ENCODE data around the gene ORAI1.

The ORAI1 gene

DNA sequence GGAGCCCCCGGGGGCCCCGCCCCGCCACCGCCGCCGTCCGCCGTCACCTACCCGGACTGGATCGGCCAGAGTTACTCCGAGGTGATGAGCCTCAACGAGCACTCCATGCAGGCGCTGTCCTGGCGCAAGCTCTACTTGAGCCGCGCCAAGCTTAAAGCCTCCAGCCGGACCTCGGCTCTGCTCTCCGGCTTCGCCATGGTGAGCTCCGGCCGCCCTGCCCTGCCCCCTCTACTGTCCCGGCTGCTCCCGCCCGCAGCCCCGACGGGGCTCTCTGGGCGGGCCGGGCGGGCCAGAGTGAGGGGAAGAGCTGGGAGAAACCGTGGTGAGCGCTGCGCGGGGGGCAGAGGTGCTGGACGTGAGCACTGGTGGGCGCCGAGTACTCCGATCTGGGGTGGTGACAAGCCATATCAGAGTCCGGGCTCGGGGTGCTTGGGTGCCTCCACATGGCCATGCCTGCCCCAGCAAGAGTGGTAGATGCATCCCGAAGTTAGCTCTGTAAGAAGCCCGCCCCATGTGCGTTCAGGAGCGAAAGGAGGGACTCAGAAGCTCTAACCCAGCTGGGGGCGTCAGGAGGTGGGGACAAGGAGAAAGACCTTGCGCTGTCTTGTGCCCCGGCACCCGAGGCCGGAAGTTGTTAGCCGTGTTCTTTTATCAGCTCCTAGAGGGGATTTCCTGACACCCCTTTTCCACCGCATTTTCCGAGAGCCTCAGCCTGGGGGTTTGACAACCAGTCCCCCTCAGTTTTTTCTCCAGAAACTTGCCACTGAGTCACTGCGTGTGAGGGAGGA is 717 bp downstream of the ORAI1 start:
- H3K27me3 ChIP-seq (ENCODE audit: control insufficient read depth in 1 of 2, insufficient read depth in 1 of 2, low read length in 2 of 2), result no peaks in the 10 kb centered on the region
- peak overlapping the region; percentile 80 for H3K4me2 ChIP-seq (ENCODE audit: low read length, poor library complexity, severe bottlenecking)
- DNase-seq, result peak; percentile 87
- peak overlapping the region in 1 of 2 experiments; percentile 93 for H3K23ac ChIP-seq (ENCODE audit: low read length in 2 of 2)
- no peak overlapping the region for H4K8ac ChIP-seq (ENCODE audit: low read length)
- peak overlapping the region in 1 of 2 experiments; percentile 26 for H3K14ac ChIP-seq (ENCODE audit: low read length in 2 of 2)
- H3K36me3 ChIP-seq (ENCODE audit: control insufficient read depth in 1 of 2, insufficient read depth in 2 of 2, low read depth in 1 of 2, low read length in 2 of 2), result no peaks in the 10 kb centered on the region
- H3K79me1 ChIP-seq (replicated peaks; ENCODE audit: low read length, poor library complexity, severe bottlenecking), result peaks cover 24% of the 10 kb centered on the region
- WGBS, result 0% methylated on average over 47 of the region's 53 CpGs
- H3K18ac ChIP-seq (ENCODE audit: low read depth in 1 of 2, low read length in 2 of 2), result peak overlapping the region; percentile 67 to 89
- peak overlapping the region; percentile 84 for H2BK5ac ChIP-seq (ENCODE audit: low read depth, low read length, poor library complexity, severe bottlenecking)
- peak overlapping the region; percentile 61 for H2BK120ac ChIP-seq (ENCODE audit: low read depth, low read length)
- H2BK12ac ChIP-seq (ENCODE audit: low read length in 2 of 2), result peak overlapping the region in 1 of 2 experiments; percentile 70
- peak overlapping the region; percentile 64 to 72 for H3K4ac ChIP-seq (ENCODE audit: low read depth in 1 of 2, low read length in 2 of 2)
- peak overlapping the region; percentile 70 to 86 for H3K4me3 ChIP-seq (ENCODE audit: insufficient read depth in 1 of 2, low read depth in 1 of 2, low read length in 2 of 2)
- peak overlapping the region; percentile 68 for H4K91ac ChIP-seq (ENCODE audit: low read length)
- H3K9me3 ChIP-seq (ENCODE audit: control insufficient read depth, low read length), result no peaks in the 10 kb centered on the region
- H3K4me1 ChIP-seq (ENCODE audit: control insufficient read depth, insufficient read depth, low read depth, low read length), result peaks cover 23% of the 10 kb centered on the region
- H2AK5ac ChIP-seq (ENCODE audit: low read length, severe bottlenecking), result no peak overlapping the region
- H3K9ac ChIP-seq (ENCODE audit: low read length), result peak overlapping the region; percentile 84
- H2BK15ac ChIP-seq (ENCODE audit: low read depth, poor library complexity, severe bottlenecking), result peak overlapping the region; percentile 96
- H2AFZ ChIP-seq (ENCODE audit: low read depth, low read length), result peak overlapping the region; percentile 86
- peak overlapping the region; percentile 82 for H3K27ac ChIP-seq (ENCODE audit: low read length, poor library complexity, severe bottlenecking)

DNA sequence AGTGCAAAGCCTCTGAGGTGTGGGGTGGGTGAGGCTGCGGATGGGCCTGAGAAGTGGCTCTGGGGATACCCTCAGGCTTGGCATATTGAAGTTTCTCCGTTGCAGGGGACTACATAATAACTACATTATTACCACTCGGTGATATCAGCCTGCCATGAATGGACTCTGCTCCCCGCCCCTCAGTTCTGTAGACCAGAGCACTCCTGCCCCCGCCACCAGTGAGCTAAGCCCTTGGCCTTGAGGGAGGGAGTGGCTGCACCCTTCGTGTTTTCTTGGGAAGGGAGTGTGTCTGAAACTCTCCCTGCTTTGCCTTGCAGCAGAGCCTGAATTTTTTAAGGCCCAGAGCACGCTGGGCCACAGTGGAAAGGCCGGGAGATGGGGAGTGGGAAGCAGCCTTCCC is 1.7 kb downstream of the ORAI1 start:
- H3K27me3 ChIP-seq (ENCODE audit: control insufficient read depth in 1 of 2, insufficient read depth in 1 of 2, low read length in 2 of 2), result no peaks in the 10 kb centered on the region
- H3K4me2 ChIP-seq (ENCODE audit: low read length, poor library complexity, severe bottlenecking), result peak overlapping the region; percentile 48
- 27% methylated on average over 7 of the region's 8 CpGs for WGBS

DNA sequence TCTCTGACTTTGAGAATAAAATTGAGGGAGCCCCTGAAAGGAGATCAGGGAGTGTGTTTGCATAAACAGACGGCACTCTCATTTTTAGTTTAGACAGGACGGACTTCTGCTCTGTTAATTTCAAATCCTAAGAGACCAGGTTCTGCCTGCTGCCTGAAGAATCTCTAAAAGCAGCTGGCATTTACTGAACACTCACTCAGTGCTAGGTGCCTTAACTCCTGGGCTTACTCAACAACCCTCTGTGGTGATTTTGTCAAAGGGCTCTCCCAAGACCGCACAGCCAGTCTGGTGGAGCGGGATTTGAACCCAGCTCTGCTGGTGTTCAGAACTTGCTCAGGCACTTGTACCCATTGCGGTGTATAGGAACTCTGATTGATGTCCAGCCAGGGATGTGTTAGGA is 2.2 kb downstream of the ORAI1 start:
- H3K4ac ChIP-seq (ENCODE audit: low read depth in 1 of 2, low read length in 2 of 2), result peak overlapping the region in 1 of 2 experiments; percentile 34
- no peak overlapping the region for H3K4me2 ChIP-seq (ENCODE audit: low read length, poor library complexity, severe bottlenecking)
- no peak overlapping the region for H2BK5ac ChIP-seq (ENCODE audit: low read depth, low read length, poor library complexity, severe bottlenecking)
- 82% methylated on average over 5 of the region's 5 CpGs for WGBS
- no peak overlapping the region for H3K27ac ChIP-seq (ENCODE audit: low read length, poor library complexity, severe bottlenecking)
- no peak overlapping the region for H4K91ac ChIP-seq (ENCODE audit: low read length)
- peak; percentile 21 for DNase-seq
- H2AK5ac ChIP-seq (ENCODE audit: low read length, severe bottlenecking), result no peak overlapping the region
- H3K23ac ChIP-seq (ENCODE audit: low read length in 2 of 2), result no peak overlapping the region
- H4K8ac ChIP-seq (ENCODE audit: low read length), result no peak overlapping the region
- no peaks in the 10 kb centered on the region for H3K9me3 ChIP-seq (ENCODE audit: control insufficient read depth, low read length)
- peaks cover 29% of the 10 kb centered on the region for H3K79me1 ChIP-seq (replicated peaks; ENCODE audit: low read length, poor library complexity, severe bottlenecking)
- peak overlapping the region; percentile 84 for H3K9ac ChIP-seq (ENCODE audit: low read length)
- H3K18ac ChIP-seq (ENCODE audit: low read depth in 1 of 2, low read length in 2 of 2), result peak overlapping the region in 1 of 2 experiments; percentile 14
- H3K36me3 ChIP-seq (ENCODE audit: control insufficient read depth in 1 of 2, insufficient read depth in 2 of 2, low read depth in 1 of 2, low read length in 2 of 2), result no peaks in the 10 kb centered on the region
- H3K14ac ChIP-seq (ENCODE audit: low read length in 2 of 2), result no peak overlapping the region
- H2BK15ac ChIP-seq (ENCODE audit: low read depth, poor library complexity, severe bottlenecking), result peak overlapping the region; percentile 96
- no peak overlapping the region for H2BK120ac ChIP-seq (ENCODE audit: low read depth, low read length)
- peak overlapping the region in 1 of 2 experiments; percentile 86 for H3K4me3 ChIP-seq (ENCODE audit: insufficient read depth in 1 of 2, low read depth in 1 of 2, low read length in 2 of 2)
- H3K4me1 ChIP-seq (ENCODE audit: control insufficient read depth, insufficient read depth, low read depth, low read length), result peaks cover 29% of the 10 kb centered on the region
- no peak overlapping the region for H2AFZ ChIP-seq (ENCODE audit: low read depth, low read length)
- H2BK12ac ChIP-seq (ENCODE audit: low read length in 2 of 2), result peak overlapping the region in 1 of 2 experiments; percentile 59
- H3K27me3 ChIP-seq (ENCODE audit: control insufficient read depth in 1 of 2, insufficient read depth in 1 of 2, low read length in 2 of 2), result no peaks in the 10 kb centered on the region

More for the DNA sequence above, 1.7 kb downstream of the ORAI1 start:
- Histone ChIP-seq H2AK5ac (ENCODE audit: low read length, severe bottlenecking) (peak overlapping the region; percentile 57), H3K36me3 (ENCODE audit: control insufficient read depth in 1 of 2, insufficient read depth in 2 of 2, low read depth in 1 of 2, low read length in 2 of 2) (no peaks in the 10 kb centered on the region), H2BK5ac (ENCODE audit: low read depth, low read length, poor library complexity, severe bottlenecking) (peak overlapping the region; percentile 58), H3K18ac (ENCODE audit: low read depth in 1 of 2, low read length in 2 of 2) (peak overlapping the region; percentile 71 to 83), H3K9ac (ENCODE audit: low read length) (peak overlapping the region; percentile 84), H3K4me1 (ENCODE audit: control insufficient read depth, insufficient read depth, low read depth, low read length) (peaks cover 27% of the 10 kb centered on the region), H2BK15ac (ENCODE audit: low read depth, poor library complexity, severe bottlenecking) (peak overlapping the region; percentile 96), H3K14ac (ENCODE audit: low read length in 2 of 2) (peak overlapping the region in 1 of 2 experiments; percentile 1), H2BK120ac (ENCODE audit: low read depth, low read length) (peak overlapping the region; percentile 89), H2BK12ac (ENCODE audit: low read length in 2 of 2) (peak overlapping the region; percentile 59 to 65), H2AFZ (ENCODE audit: low read depth, low read length) (no peak overlapping the region), H3K27ac (ENCODE audit: low read length, poor library complexity, severe bottlenecking) (no peak overlapping the region), H4K91ac (ENCODE audit: low read length) (peak overlapping the region; percentile 86), H3K4ac (ENCODE audit: low read depth in 1 of 2, low read length in 2 of 2) (peak overlapping the region in 1 of 2 experiments; percentile 35), H3K23ac (ENCODE audit: low read length in 2 of 2) (no peak overlapping the region), H3K79me1 (replicated peaks; ENCODE audit: low read length, poor library complexity, severe bottlenecking) (peaks cover 26% of the 10 kb centered on the region), H4K8ac (ENCODE audit: low read length) (peak overlapping the region; percentile 75), H3K4me3 (ENCODE audit: insufficient read depth in 1 of 2, low read depth in 1 of 2, low read length in 2 of 2) (peak overlapping the region in 1 of 2 experiments; percentile 86), H3K9me3 (ENCODE audit: control insufficient read depth, low read length) (no peaks in the 10 kb centered on the region)
- peak; percentile 40 for DNase-seq

DNA sequence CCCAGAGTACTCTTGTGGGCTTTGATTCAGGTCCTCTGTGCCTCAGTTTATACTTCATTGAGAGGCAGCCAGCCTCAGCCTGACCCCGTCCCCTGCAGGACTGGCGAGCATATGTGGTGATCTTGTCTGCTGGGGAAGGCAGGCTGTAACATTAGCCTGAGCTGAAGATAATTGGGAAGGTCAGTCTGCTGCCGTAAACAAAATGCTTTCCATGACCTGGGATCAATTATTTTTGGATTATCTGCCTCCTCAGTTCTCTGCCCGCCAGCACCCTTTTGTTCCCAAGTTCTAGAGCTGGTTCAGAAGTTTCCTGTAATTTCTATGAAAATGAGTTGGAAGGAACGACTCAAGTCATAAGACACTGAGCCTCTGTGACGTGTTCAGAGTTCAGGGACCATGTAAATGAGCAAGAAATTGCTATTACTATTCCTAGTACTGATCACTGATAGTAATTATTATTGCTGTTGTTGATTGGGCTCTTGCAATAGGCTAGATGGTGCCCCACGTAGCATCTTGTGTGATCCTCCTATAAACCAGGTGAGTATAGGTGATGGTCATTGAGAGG is 4.5 kb downstream of the ORAI1 start:
- H3K4me3 ChIP-seq (ENCODE audit: insufficient read depth in 1 of 2, low read depth in 1 of 2, low read length in 2 of 2), result no peak overlapping the region
- no peak overlapping the region for H4K8ac ChIP-seq (ENCODE audit: low read length)
- H2BK5ac ChIP-seq (ENCODE audit: low read depth, low read length, poor library complexity, severe bottlenecking), result no peak overlapping the region
- H3K4ac ChIP-seq (ENCODE audit: low read depth in 1 of 2, low read length in 2 of 2), result no peak overlapping the region
- WGBS, result 89% methylated on average over 7 of the region's 7 CpGs
- H2AK5ac ChIP-seq (ENCODE audit: low read length, severe bottlenecking), result no peak overlapping the region
- no peak overlapping the region for H3K23ac ChIP-seq (ENCODE audit: low read length in 2 of 2)
- no peaks in the 10 kb centered on the region for H3K9me3 ChIP-seq (ENCODE audit: control insufficient read depth, low read length)
- no peak overlapping the region for H3K27ac ChIP-seq (ENCODE audit: low read length, poor library complexity, severe bottlenecking)
- no peaks in the 10 kb centered on the region for H3K36me3 ChIP-seq (ENCODE audit: control insufficient read depth in 1 of 2, insufficient read depth in 2 of 2, low read depth in 1 of 2, low read length in 2 of 2)
- H3K14ac ChIP-seq (ENCODE audit: low read length in 2 of 2), result no peak overlapping the region
- H4K91ac ChIP-seq (ENCODE audit: low read length), result peak overlapping the region; percentile 74
- DNase-seq, result no peak
- H3K9ac ChIP-seq (ENCODE audit: low read length), result no peak overlapping the region
- peak overlapping the region; percentile 38 to 84 for H3K18ac ChIP-seq (ENCODE audit: low read depth in 1 of 2, low read length in 2 of 2)
- no peak overlapping the region for H3K4me2 ChIP-seq (ENCODE audit: low read length, poor library complexity, severe bottlenecking)
- no peak overlapping the region for H2BK15ac ChIP-seq (ENCODE audit: low read depth, poor library complexity, severe bottlenecking)
- peak overlapping the region; percentile 89 to 95 for H2BK12ac ChIP-seq (ENCODE audit: low read length in 2 of 2)
- peaks cover 26% of the 10 kb centered on the region for H3K4me1 ChIP-seq (ENCODE audit: control insufficient read depth, insufficient read depth, low read depth, low read length)
- H2BK120ac ChIP-seq (ENCODE audit: low read depth, low read length), result no peak overlapping the region
- H2AFZ ChIP-seq (ENCODE audit: low read depth, low read length), result no peak overlapping the region
- H3K27me3 ChIP-seq (ENCODE audit: control insufficient read depth in 1 of 2, insufficient read depth in 1 of 2, low read length in 2 of 2), result no peaks in the 10 kb centered on the region
- H3K79me1 ChIP-seq (replicated peaks; ENCODE audit: low read length, poor library complexity, severe bottlenecking), result peaks cover 35% of the 10 kb centered on the region
